Activated CD4-positive, alpha-beta T cell treated with anti-CD3 and anti-CD28 coated beads, Interleukin-2, amount 10 ng/mL, durations not matched to agents 7 days and 5 days (primary cell): Measurements from ENCODE around the gene LEMD3. TPM values are rescaled to one million over a fixed set of nuclear protein-coding genes. Genes with fewer than 3 reads are reported as not detected.

ENCODE experiments used
- CTCF ChIA-PET: fragments of 350-600 bp; sonication (Branson Sonifier 250); formaldehyde crosslinking; loops from one replicate; lab custom pipeline; 2021; ENCODE audit warnings: antibody characterized with exemption; lab: Charles Lee
- POLR2A ChIA-PET: fragments of 350-600 bp; sonication (Branson Sonifier 250); formaldehyde crosslinking; loops from one replicate; lab custom pipeline; 2021; ENCODE audit warnings: antibody characterized with exemption; lab: Charles Lee
- DNase-seq: peaks from one replicate; pipeline ENCODE4 v3.0.0-alpha.2; 2020
- H3K27ac Mint-ChIP-seq: one replicate; pipeline ENCODE4 v1.8.0; 2021; ENCODE audit warnings: mild to moderate bottlenecking, moderate library complexity, mixed read lengths
- H3K27me3 Mint-ChIP-seq: one replicate; pipeline ENCODE4 v1.8.0; 2021; ENCODE audit warnings: mixed read lengths
- H3K36me3 Mint-ChIP-seq: one replicate; pipeline ENCODE4 v1.8.0; 2021; ENCODE audit warnings: low read depth, mixed read lengths
- H3K4me1 Mint-ChIP-seq: one replicate; pipeline ENCODE4 v1.8.0; 2021; ENCODE audit warnings: mixed read lengths
- H3K4me3 Mint-ChIP-seq: one replicate; pipeline ENCODE4 v1.8.0; 2021; ENCODE audit warnings: mild to moderate bottlenecking, moderate library complexity, mixed read lengths
- H3K9me3 Mint-ChIP-seq: one replicate; pipeline ENCODE4 v1.8.0; 2021; ENCODE audit warnings: mixed read lengths
- total RNA-seq, 2 experiments: library from RNA; stranded (reverse); gene quantifications; one replicate each; pipeline ENCODE4 v1.2.3, GENCODE V29; 2021

The LEMD3 gene
- total RNA-seq, 2 experiments from 2014 or later, result 28.5 to 30.9 TPM

DNA sequence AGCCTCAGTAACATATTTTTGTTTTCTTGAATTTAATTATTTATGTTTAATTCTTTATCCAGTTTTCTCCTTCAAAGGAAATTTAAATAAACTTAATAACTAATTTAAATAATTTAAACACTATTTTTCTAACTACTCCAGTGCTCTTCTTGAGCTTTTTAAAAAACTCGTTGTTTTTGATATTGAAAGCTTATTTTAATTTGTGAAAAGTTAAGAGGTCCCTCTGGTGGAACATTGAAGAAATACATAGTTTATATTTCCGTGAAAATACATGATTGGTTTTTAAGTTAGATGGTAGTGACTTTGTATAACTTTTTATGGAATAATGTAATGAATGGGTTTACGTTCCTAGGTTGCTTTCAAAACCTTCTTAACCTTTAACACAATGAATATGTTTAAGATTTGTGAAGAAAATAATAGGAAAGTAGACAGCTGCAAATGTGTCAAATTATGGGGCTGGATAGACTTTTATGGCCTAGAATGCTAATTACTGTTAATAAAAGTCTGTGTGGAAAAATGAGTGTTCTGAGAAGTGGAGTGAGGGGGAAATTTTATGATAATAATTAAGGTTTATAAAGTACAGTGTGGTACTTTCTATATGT lies 63.2 kb downstream of the LEMD3 start:
- CTCF ChIA-PET, result interaction anchor here (1.1 to 1.4 kb wide), 4 partner anchors 9 to 342 kb away, joined by 3 to 4 read pairs (median 4); partner anchors contain the start of gene LEMD3
- Mint-ChIP-seq H3K36me3 (peaks cover 23% of the 10 kb centered on the region), H3K27me3 (no peaks in the 10 kb centered on the region), H3K4me3 (no peak overlapping the region), H3K27ac (no peak overlapping the region), H3K4me1 (peaks cover 7% of the 10 kb centered on the region), H3K9me3 (peaks cover 19% of the 10 kb centered on the region)
- DNase-seq, result no peak
- POLR2A ChIA-PET, result no interaction called here

DNA sequence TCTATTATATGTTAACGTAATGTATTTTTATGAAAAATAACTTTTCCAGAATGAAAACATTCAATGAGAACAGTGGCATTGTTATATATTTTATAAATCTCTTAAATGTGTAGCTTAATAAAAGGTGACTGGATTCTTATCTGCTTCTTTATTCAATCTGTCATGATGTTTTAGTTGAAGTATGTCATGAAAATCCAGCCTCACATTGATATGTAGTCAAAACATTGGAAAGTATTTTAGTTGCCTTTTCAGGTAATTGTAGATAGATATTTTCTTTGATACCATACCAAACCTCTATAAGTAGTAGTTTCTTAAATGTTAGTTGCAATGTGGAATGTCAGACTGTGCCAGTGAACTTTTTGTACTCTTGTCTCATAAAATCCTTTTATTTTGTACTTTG lies 67.8 kb downstream of the LEMD3 start:
- H3K4me1 Mint-ChIP-seq, result peaks cover 5% of the 10 kb centered on the region
- no peaks in the 10 kb centered on the region for H3K27me3 Mint-ChIP-seq
- ChIA-PET POLR2A (no interaction called here), CTCF (interaction anchor here (0.5 kb wide), 1 partner anchor 46 kb away, joined by 4 read pairs; no protein-coding TSS in a partner anchor)
- peaks cover 7% of the 10 kb centered on the region for H3K36me3 Mint-ChIP-seq
- no peak overlapping the region for H3K4me3 Mint-ChIP-seq
- H3K27ac Mint-ChIP-seq, result no peak overlapping the region
- DNase-seq, result no peak
- H3K9me3 Mint-ChIP-seq, result no peaks in the 10 kb centered on the region

DNA sequence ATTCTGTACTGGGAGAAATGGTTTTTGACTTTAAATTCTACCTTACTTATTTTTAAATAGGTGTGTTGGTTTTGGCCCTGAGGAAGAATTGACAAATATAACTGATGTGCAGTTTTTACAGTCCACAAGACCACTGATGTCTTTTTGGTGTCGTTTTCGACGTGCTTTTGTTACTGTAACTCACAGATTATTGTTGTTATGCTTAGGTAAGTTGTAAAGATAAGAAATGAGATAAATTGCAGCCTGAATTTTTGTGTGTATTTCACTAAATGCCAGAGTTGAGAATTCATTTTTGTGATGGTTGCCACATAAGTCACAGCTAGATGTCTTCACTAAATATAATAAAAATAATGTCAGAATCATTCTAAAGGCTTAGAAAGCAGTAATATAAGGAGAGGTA lies 69.2 kb downstream of the LEMD3 start:
- ChIA-PET POLR2A (no interaction called here), CTCF (no interaction called here)
- peaks cover 19% of the 10 kb centered on the region for H3K36me3 Mint-ChIP-seq
- DNase-seq, result no peak
- no peaks in the 10 kb centered on the region for H3K9me3 Mint-ChIP-seq
- H3K4me1 Mint-ChIP-seq, result no peaks in the 10 kb centered on the region
- H3K4me3 Mint-ChIP-seq, result no peak overlapping the region
- H3K27me3 Mint-ChIP-seq, result no peaks in the 10 kb centered on the region
- H3K27ac Mint-ChIP-seq, result no peak overlapping the region

DNA sequence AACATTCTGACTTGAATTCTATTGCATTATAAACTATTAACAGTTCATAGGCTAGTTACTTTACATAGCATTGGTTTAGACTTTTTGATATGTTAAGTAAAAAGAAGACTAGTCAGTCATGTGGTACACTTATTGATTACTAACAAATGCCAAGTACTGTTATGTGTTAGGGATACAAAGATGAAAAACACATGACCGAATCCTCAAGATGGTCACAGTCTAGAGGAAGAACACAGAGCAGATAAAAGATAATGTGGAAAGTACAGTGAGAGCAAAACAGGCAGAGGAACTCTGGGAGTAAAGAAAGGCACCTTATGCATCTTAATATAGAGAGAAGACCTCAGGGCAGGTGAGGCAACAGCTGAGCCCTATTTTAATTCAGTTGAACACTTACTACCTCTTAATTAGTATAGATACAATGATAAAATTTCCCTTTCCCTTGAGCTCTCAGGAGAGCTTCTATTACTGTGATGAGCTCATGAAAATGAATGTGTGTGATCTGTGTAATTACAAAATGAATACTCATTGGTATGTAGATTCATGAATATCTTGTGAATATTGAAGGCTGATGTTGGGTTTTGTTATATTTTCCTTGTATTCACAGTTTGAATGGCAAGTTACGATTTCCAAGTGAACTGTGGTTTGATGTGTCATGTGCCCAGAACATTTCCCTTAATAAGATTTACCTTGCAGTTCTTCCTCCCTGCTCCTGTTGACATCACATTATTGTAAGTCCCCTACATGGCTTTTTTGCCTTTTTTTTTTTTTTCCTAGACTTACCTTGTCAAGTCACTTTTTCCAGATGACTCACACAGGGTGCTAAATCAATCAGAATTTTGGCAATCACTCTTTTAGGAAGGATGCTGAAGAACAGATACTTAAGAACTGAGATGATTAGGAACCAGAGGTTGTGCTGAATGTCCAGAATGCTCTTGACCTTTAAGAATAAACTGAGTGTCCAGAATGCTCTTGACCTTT lies 79.6 kb downstream of the LEMD3 start:
- ChIA-PET CTCF (no interaction called here), POLR2A (no interaction called here)
- peaks cover 30% of the 10 kb centered on the region for H3K36me3 Mint-ChIP-seq
- no peak overlapping the region for H3K27ac Mint-ChIP-seq
- H3K9me3 Mint-ChIP-seq, result no peaks in the 10 kb centered on the region
- H3K4me1 Mint-ChIP-seq, result peaks cover 5% of the 10 kb centered on the region
- no peak overlapping the region for H3K4me3 Mint-ChIP-seq
- no peaks in the 10 kb centered on the region for H3K27me3 Mint-ChIP-seq
- no peak for DNase-seq

DNA sequence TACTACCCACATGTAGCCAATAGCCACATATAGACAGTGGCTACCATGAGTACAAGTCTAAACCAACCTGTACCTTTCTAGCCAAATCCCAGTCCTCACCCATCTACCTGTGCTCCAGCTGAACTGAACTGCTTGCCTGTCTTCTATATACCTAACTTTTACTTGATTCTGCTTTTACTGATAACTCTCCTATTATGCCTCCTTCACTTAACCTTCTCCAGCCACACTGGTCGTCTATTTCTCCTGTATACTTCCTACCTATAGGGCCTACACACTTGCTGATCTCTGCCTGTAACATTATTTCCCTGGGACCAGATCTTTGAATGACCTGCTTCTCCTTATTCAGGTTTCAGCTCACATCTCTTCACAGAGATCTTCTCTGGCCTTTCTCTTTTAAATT lies 83.1 kb downstream of the LEMD3 start:
- no peaks in the 10 kb centered on the region for H3K27me3 Mint-ChIP-seq
- CTCF ChIA-PET, result no interaction called here
- DNase-seq, result no peak
- POLR2A ChIA-PET, result no interaction called here
- H3K36me3 Mint-ChIP-seq, result peaks cover 16% of the 10 kb centered on the region
- no peak overlapping the region for H3K4me3 Mint-ChIP-seq
- H3K27ac Mint-ChIP-seq, result no peak overlapping the region
- no peaks in the 10 kb centered on the region for H3K9me3 Mint-ChIP-seq
- H3K4me1 Mint-ChIP-seq, result peaks cover 5% of the 10 kb centered on the region

DNA sequence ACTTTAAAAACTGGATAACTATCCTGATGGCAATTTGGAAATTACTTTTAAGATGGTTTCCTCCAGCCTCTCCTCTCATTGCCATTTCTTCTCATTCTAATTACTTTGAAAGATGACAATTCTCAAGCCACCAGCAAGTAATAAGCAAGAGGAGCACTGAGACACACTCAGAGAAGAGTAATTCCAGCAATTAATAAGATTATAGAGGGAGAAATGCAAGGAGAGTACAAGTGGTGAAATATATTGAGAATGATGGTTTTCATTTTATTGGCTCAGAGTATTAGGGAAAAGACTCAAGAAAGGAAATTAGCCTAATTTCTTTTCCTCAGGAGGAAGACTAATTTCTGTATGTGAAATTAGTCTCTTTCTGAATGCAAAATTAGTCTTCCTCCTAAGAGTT lies 88.6 kb downstream of the LEMD3 start:
- H3K4me1 Mint-ChIP-seq, result no peaks in the 10 kb centered on the region
- no peaks in the 10 kb centered on the region for H3K9me3 Mint-ChIP-seq
- CTCF ChIA-PET, result no interaction called here
- peaks cover 14% of the 10 kb centered on the region for H3K27me3 Mint-ChIP-seq
- H3K36me3 Mint-ChIP-seq, result no peaks in the 10 kb centered on the region
- H3K4me3 Mint-ChIP-seq, result no peak overlapping the region
- H3K27ac Mint-ChIP-seq, result no peak overlapping the region
- no peak for DNase-seq
- POLR2A ChIA-PET, result no interaction called here

DNA sequence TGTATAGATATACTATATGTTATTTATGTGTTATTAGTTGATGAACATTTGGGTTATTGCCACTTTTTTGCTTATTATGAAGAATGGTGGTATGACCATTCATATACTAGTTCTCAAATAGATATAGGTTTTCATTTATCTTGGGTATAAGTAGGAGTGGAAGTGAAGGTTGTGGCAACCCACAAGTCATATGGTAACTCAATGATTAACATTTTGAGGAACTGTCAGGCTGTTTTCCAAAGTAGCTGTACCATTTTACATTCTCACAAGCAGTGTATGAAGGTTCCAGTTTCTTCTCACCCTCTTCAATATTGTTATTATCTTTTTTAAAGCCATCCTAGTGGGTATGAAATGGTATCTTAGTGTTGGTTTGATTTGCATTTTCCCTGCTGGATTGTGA lies 90.1 kb downstream of the LEMD3 start:
- CTCF ChIA-PET, result no interaction called here
- no peaks in the 10 kb centered on the region for H3K9me3 Mint-ChIP-seq
- H3K4me1 Mint-ChIP-seq, result no peaks in the 10 kb centered on the region
- DNase-seq, result no peak
- H3K36me3 Mint-ChIP-seq, result no peaks in the 10 kb centered on the region
- H3K27ac Mint-ChIP-seq, result no peak overlapping the region
- POLR2A ChIA-PET, result no interaction called here
- no peak overlapping the region for H3K4me3 Mint-ChIP-seq
- H3K27me3 Mint-ChIP-seq, result peaks cover 14% of the 10 kb centered on the region

DNA sequence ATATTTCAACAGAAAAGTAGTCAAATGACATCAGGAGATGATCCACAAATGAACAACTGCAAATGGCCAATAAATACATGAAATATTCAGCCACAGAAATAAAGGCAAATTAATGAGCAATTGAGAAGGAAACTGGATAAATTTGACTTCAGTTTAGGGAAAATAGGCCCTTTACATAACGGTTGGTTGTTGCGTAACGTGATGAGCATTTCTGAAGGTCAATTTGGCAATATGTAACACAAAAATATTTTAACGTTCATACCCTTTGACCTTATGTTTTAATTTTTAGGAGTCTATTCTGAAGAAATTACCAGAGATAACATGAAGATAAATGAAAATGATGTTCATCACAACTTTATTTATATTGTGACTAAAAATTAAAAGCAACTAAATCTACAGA lies 94.4 kb downstream of the LEMD3 start:
- H3K4me1 Mint-ChIP-seq, result no peaks in the 10 kb centered on the region

DNA sequence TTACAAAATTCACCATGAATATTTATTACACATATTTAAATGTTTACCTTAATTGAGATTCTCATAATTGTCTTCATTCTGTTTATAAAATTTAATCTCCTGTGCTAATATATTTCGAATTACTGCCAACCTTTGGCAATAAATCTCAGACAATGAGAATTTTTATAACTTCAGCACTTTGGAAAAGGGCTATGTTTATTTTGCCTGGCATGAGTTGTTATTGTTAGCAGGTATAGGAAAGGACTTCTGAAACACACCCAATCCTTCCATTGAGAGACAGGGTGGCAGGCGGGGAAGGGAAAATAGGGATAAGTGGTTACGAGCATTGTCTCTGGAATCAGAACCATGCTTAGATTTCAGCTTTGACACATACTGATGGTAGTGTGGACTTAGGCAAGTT lies 97.0 kb downstream of the LEMD3 start:
- ChIA-PET CTCF (no interaction called here), POLR2A (no interaction called here)
- no peak overlapping the region for H3K4me3 Mint-ChIP-seq

More for the DNA sequence above, 94.4 kb downstream of the LEMD3 start:
- no peak overlapping the region for H3K27ac Mint-ChIP-seq
- no peak overlapping the region for H3K4me3 Mint-ChIP-seq
- H3K36me3 Mint-ChIP-seq, result no peaks in the 10 kb centered on the region
- ChIA-PET CTCF (no interaction called here), POLR2A (no interaction called here)
- H3K9me3 Mint-ChIP-seq, result no peaks in the 10 kb centered on the region
- peaks cover 28% of the 10 kb centered on the region for H3K27me3 Mint-ChIP-seq
- DNase-seq, result no peak

DNA sequence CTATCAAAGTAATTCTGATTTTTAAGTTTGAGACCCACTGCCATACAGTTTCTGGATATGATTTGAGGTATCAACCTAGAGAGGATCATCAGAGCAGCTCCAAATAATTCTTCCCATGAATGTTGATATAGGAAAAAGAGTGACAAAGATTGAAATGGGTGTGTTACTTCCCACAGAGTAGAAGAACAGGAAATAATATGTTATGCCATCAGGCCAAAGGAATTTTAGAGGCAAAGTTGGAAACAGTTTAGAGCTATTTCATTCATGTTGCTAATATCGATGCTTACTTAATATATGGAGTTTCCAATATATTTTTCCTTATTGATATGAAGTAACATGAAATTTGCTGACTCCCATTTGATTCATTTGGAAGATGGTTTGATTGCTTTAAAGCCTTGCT lies 100.2 kb downstream of the LEMD3 start:
- no peak for DNase-seq
- H3K4me3 Mint-ChIP-seq, result no peak overlapping the region
- POLR2A ChIA-PET, result no interaction called here
- H3K9me3 Mint-ChIP-seq, result no peaks in the 10 kb centered on the region
- H3K4me1 Mint-ChIP-seq, result no peaks in the 10 kb centered on the region
- H3K27me3 Mint-ChIP-seq, result peaks cover 29% of the 10 kb centered on the region
- no peaks in the 10 kb centered on the region for H3K36me3 Mint-ChIP-seq
- H3K27ac Mint-ChIP-seq, result no peak overlapping the region
- CTCF ChIA-PET, result no interaction called here

More for the DNA sequence above, 97.0 kb downstream of the LEMD3 start:
- Mint-ChIP-seq H3K9me3 (no peaks in the 10 kb centered on the region), H3K27ac (no peak overlapping the region), H3K4me1 (no peaks in the 10 kb centered on the region), H3K27me3 (peaks cover 19% of the 10 kb centered on the region), H3K36me3 (no peaks in the 10 kb centered on the region)
- no peak for DNase-seq

DNA sequence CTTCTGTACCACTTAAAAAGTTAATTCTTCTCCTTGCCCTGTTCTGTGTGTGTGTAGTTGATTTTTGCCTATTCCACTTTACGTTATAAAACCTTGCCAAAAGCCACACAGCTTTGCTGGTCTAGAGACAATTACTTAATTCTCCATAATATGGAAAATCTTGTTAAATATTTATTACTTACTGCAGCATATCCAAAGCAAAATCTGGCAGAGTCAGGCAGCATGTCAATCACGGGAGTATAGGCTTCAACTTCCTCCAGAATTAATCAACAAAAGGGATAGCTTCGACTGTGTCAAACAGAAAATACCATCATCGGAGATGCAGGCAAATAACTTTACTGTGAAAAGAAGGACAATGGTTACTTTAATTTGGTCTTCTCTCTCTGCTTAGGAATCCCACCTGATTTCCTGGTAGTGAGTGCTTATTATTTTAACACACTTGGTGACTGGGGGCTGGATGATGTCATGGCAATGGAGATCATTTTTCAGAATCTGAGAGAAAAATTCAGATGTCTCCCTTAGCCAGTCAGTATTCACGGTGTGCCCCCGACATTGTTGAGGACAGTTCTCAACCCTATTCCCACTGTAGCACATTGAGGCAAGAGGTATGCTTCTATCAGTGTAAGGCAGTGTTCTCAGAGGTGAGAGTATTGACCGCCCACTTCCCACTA lies 105.4 kb downstream of the LEMD3 start:
- H3K36me3 Mint-ChIP-seq, result peaks cover 1% of the 10 kb centered on the region
- H3K9me3 Mint-ChIP-seq, result no peaks in the 10 kb centered on the region
- ChIA-PET POLR2A (no interaction called here), CTCF (no interaction called here)
- no peak for DNase-seq
- H3K4me3 Mint-ChIP-seq, result no peak overlapping the region
- peaks cover 44% of the 10 kb centered on the region for H3K27me3 Mint-ChIP-seq
- no peak overlapping the region for H3K27ac Mint-ChIP-seq
- H3K4me1 Mint-ChIP-seq, result peaks cover 3% of the 10 kb centered on the region

DNA sequence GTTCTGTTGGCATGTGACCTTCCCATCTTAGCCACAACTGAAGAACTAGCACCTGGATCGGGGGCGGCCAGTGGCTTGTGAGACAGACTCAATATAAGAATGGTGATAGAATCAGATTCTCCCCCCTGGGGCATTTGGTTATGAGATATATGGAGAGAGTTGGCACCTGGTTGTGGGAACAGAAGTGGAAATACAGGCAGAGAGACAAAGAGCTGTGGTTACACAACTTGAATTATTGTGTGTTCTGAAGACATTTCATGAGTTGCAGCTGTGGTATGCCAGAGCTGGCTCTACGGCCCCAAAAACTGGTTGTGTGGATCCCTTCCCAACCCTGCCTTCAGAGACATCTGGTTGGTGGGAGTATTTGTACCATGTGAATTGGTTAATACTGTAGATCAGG lies 106.2 kb downstream of the LEMD3 start:
- Mint-ChIP-seq H3K4me3 (no peak overlapping the region), H3K27ac (no peak overlapping the region), H3K9me3 (no peaks in the 10 kb centered on the region), H3K27me3 (peaks cover 51% of the 10 kb centered on the region), H3K4me1 (peaks cover 3% of the 10 kb centered on the region), H3K36me3 (peaks cover 1% of the 10 kb centered on the region)
- no peak for DNase-seq
- CTCF ChIA-PET, result no interaction called here
- POLR2A ChIA-PET, result no interaction called here
